Measurements from ENCODE around the gene ANKHD1. TPM values are rescaled to one million over a fixed set of nuclear protein-coding genes. Genes with fewer than 3 reads are reported as not detected.

ANKHD1 gene
- total and polyA plus RNA-seq, 9 of the 15 experiments (the other 6 are each of a cell fraction or from before 2014, with no cell fraction given): 38.9 to 138 (median 78.7) TPM

- Histone ChIP-seq H3K9ac (ENCODE audit: insufficient read depth in 1 of 2, low read depth in 2 of 2, low read length in 2 of 2) (no peak overlapping the region), H3K27ac (ENCODE audit: extremely low read depth, low read depth, low read length) (no peak overlapping the region), H4K20me1 (replicated peaks; ENCODE audit: control insufficient read depth, insufficient read depth, low read length) (no peaks in the 10 kb centered on the region), H3K4me2 (ENCODE audit: insufficient read depth, low read length) (no peak overlapping the region), H3K27me3 (ENCODE audit: control insufficient read depth in 2 of 2, insufficient read depth in 2 of 2, low read length in 2 of 2) (no peaks in the 10 kb centered on the region), H3K4me3 (no peak overlapping the region), H3K36me3 (ENCODE audit: control insufficient read depth, insufficient read depth, low read length) (peaks cover 69% of the 10 kb centered on the region), H3K9me3 (replicated peaks; ENCODE audit: control insufficient read depth, insufficient read depth, low read depth, low read length) (no peaks in the 10 kb centered on the region), H3K4me1 (replicated peaks in 1 of 2; ENCODE audit: control insufficient read depth in 2 of 2, insufficient read depth in 2 of 2, low read length in 2 of 2) (no peaks in the 10 kb centered on the region), H3K79me2 (ENCODE audit: control insufficient read depth, insufficient read depth, low read length) (no peaks in the 10 kb centered on the region; the same call in 1 of the 3 replicates), H2AFZ (ENCODE audit: low read depth, low read length) (no peak overlapping the region), H3K9me1 (ENCODE audit: control insufficient read depth, insufficient read depth, low read length) (no peaks in the 10 kb centered on the region)
- TF ChIP-seq ATF3 (IDR thresholded peaks at IDR 0.05) (peak; percentile 29; the same call in 1 of the 2 replicates), ATF3 (CRISPR knock-in tag; conservative IDR thresholded peaks at IDR 0.05) (no peak), NCOA2 (IDR thresholded peaks at IDR 0.05; ENCODE audit: partially characterized antibody in 2 of 2) (no peak), GMEB1 (CRISPR knock-in tag; IDR thresholded peaks at IDR 0.05) (no peak), BMI1 (IDR thresholded peaks at IDR 0.05; ENCODE audit: low read length) (no peak)
- ATAC-seq (no peak), DNase-seq (ENCODE audit: extremely low read depth in 1 of 4, low spot score in 3 of 4) (no peak), FAIRE-seq (no peak)
- WGBS (ENCODE audit: insufficient coverage, low coverage, missing lambda C conversion rate): 100% methylated on average over 3 of the region's 6 CpGs
- no TSS peak for BruUV-seq (replicated peaks)
- intact Hi-C loops (cut with micrococcal nuclease) (no loop called here), in situ Hi-C loops (cut with MboI) (no loop called here)
- ChIA-PET CTCF (ENCODE audit: low intra/inter-chr PET ratio) (no interaction called here), POLR2A (interaction anchor here (0.7 kb wide), 1 partner anchor 108 kb away, joined by 3 read pairs; no protein-coding TSS in a partner anchor)
Observed at GRCh38 chr5:140469259-140469658, 67.6 kb downstream of the ANKHD1 start.
